Natural killer cell (primary cell): ENCODE results near the gene TMEM30A. TPM values are rescaled to one million over a fixed set of nuclear protein-coding genes. Genes with fewer than 3 reads are reported as not detected.
A peak's percentile ranks its signal among the peaks of the same experiment; 100 is the strongest.

Experiments used
- ATAC-seq, 3 donors: fragments of 150-1000 bp in 2 of 3; fragments of 200-7000 bp in 1 of 3; cut with Tn5 transposase; 1 replicate in 1 of 3; 2 replicates in 2 of 3; pipeline ENCODE4 v1.10.0; 2021; ENCODE audit warnings: mild to moderate bottlenecking in 2 of 3, moderate library complexity in 2 of 3
- DNase-seq, 2 donors: peaks; one replicate each; pipeline versions ENCODE4 v3.0.0 to v3.0.0-alpha.2; 2013 to 2021; ENCODE audit warnings: mixed read lengths in 1 of 2
- H3K27ac ChIP-seq: one replicate; pipeline ENCODE4 v1.5.1; 2013; ENCODE audit warnings: mild to moderate bottlenecking, low read length
- H3K27me3 ChIP-seq: one replicate; pipeline ENCODE4 v1.6.1; 2013; ENCODE audit warnings: low read length; ENCODE audit not compliant: control insufficient read depth, insufficient read depth
- H3K36me3 ChIP-seq: one replicate; pipeline ENCODE4 v1.6.1; 2013; ENCODE audit warnings: low read length; ENCODE audit not compliant: control insufficient read depth, insufficient read depth
- H3K4me1 ChIP-seq: one replicate; pipeline ENCODE4 v1.6.1; 2013; ENCODE audit warnings: low read length; ENCODE audit not compliant: control insufficient read depth, insufficient read depth
- H3K4me3 ChIP-seq: one replicate; pipeline ENCODE4 v1.5.1; 2013; ENCODE audit warnings: low read length
- H3K9me3 ChIP-seq: one replicate; pipeline ENCODE4 v1.6.1; 2013; ENCODE audit warnings: low read length; ENCODE audit not compliant: control insufficient read depth, insufficient read depth
- H3K27ac Mint-ChIP-seq, 2 donors: one replicate each; pipeline ENCODE4 v1.8.0; 2022; ENCODE audit warnings: mild to moderate bottlenecking in 2 of 2, mixed read lengths in 2 of 2, moderate library complexity in 1 of 2
- H3K27me3 Mint-ChIP-seq, 2 donors: one replicate each; pipeline ENCODE4 v1.8.0; 2022; ENCODE audit warnings: low read depth in 2 of 2, mixed read lengths in 2 of 2
- H3K36me3 Mint-ChIP-seq: one replicate; pipeline ENCODE4 v1.8.0; 2022; ENCODE audit warnings: mixed read lengths
- H3K4me1 Mint-ChIP-seq, 2 donors: one replicate each; pipeline ENCODE4 v1.8.0; 2022; ENCODE audit warnings: mixed read lengths in 2 of 2
- H3K4me3 Mint-ChIP-seq: one replicate; pipeline ENCODE4 v1.8.0; 2022; ENCODE audit warnings: mild to moderate bottlenecking, moderate library complexity, mixed read lengths
- H3K9me3 Mint-ChIP-seq, 2 donors: one replicate each; pipeline ENCODE4 v1.8.0; 2022; ENCODE audit warnings: mixed read lengths in 2 of 2
- CTCF ChIP-seq: fragments of 200-600 bp; IDR thresholded peaks from one replicate; pipeline ENCODE4 v1.8.0; 2022; ENCODE audit warnings: antibody characterized with exemption
- WGBS: methylation state at CpG from one replicate; pipeline ENCODE4 v1.1.7; 2013; ENCODE audit warnings: missing lambda C conversion rate; ENCODE audit not compliant: insufficient coverage; 5-methylcytosine and 5-hydroxymethylcytosine counted together
- intact Hi-C: fragments of 100-400 bp; cut with micrococcal nuclease; formaldehyde crosslinking; loops from one replicate; pipeline ENCODE4 v1.14.2; 2022
- total RNA-seq, 4 donors: library from RNA; stranded (reverse); fragments of 120-200 nt in 1 of 4; gene quantifications; one replicate each; pipeline versions ENCODE4 v1.2.3 to v1.2.4, GENCODE V29; 2013 to 2022

The TMEM30A gene
- total RNA-seq, 3 donors from 2014 or later (not counting 1 experiment from before 2014, with no cell fraction given), result 43.8 to 72.0 (median 60.7) TPM

- no peak for TF ChIP-seq CTCF
- peaks cover 60% of the 10 kb centered on the region in 2 donors for H3K4me1 Mint-ChIP-seq
- ATAC-seq (no peak), DNase-seq (no peak)
- intact Hi-C loops, result no loop called here
- no peaks in the 10 kb centered on the region for H3K36me3 ChIP-seq
- no peaks in the 10 kb centered on the region for H3K9me3 Mint-ChIP-seq
- H3K36me3 Mint-ChIP-seq, result no peaks in the 10 kb centered on the region
- H3K27me3 ChIP-seq, result no peaks in the 10 kb centered on the region
- WGBS, result 58% methylated on average over 4 of the region's 4 CpGs
- no peak overlapping the region for H3K4me3 Mint-ChIP-seq
- peak overlapping the region in 1 of 2 donors; percentile 4 for H3K27ac Mint-ChIP-seq
- peaks cover 3% of the 10 kb centered on the region for H3K4me1 ChIP-seq
- no peaks in the 10 kb centered on the region for H3K27me3 Mint-ChIP-seq
- no peak overlapping the region for H3K27ac ChIP-seq
- no peaks in the 10 kb centered on the region for H3K9me3 ChIP-seq
- no peak overlapping the region for H3K4me3 ChIP-seq
Measured at GRCh38 chr6:75278474-75279077, 6.0 kb downstream of the TMEM30A start.

GRCh38 chr6:75275067-75275466 is 9.5 kb downstream of the TMEM30A start:
- Histone ChIP-seq H3K36me3 (peaks cover 5% of the 10 kb centered on the region), H3K4me1 (no peaks in the 10 kb centered on the region), H3K27ac (no peak overlapping the region), H3K9me3 (no peaks in the 10 kb centered on the region), H3K4me3 (no peak overlapping the region), H3K27me3 (no peaks in the 10 kb centered on the region)
- intact Hi-C loops, result no loop called here
- no peak for TF ChIP-seq CTCF
- no peaks in the 10 kb centered on the region for H3K36me3 Mint-ChIP-seq
- H3K4me1 Mint-ChIP-seq, result peaks cover 71 to 72% of the 10 kb centered on the region in 2 donors
- DNase-seq (no peak), ATAC-seq (no peak)
- H3K4me3 Mint-ChIP-seq, result no peak overlapping the region
- no peaks in the 10 kb centered on the region for H3K9me3 Mint-ChIP-seq
- H3K27ac Mint-ChIP-seq, result no peak overlapping the region
- H3K27me3 Mint-ChIP-seq, result no peaks in the 10 kb centered on the region

GRCh38 chr6:75273009-75273408 is 11.6 kb downstream of the TMEM30A start:
- TF ChIP-seq CTCF, result peak; percentile 5
- no peak overlapping the region for H3K27ac Mint-ChIP-seq
- no peak for ATAC-seq
- H3K4me3 Mint-ChIP-seq, result no peak overlapping the region
- H3K4me1 Mint-ChIP-seq, result peaks cover 71 to 72% of the 10 kb centered on the region in 2 donors
- intact Hi-C loops, result no loop called here
- Histone ChIP-seq H3K27me3 (no peaks in the 10 kb centered on the region), H3K27ac (no peak overlapping the region), H3K4me3 (no peak overlapping the region), H3K9me3 (no peaks in the 10 kb centered on the region), H3K4me1 (no peaks in the 10 kb centered on the region), H3K36me3 (peaks cover 5% of the 10 kb centered on the region)
- DNase-seq, result no peak
- no peaks in the 10 kb centered on the region for H3K36me3 Mint-ChIP-seq
- no peaks in the 10 kb centered on the region for H3K9me3 Mint-ChIP-seq
- 76% methylated on average over 2 of the region's 4 CpGs for WGBS
- H3K27me3 Mint-ChIP-seq, result no peaks in the 10 kb centered on the region
